A549 treated with DMSO at 1 μM for 4 hours (cell line): Measurements from ENCODE around the gene FGF8. TPM values are rescaled to one million over a fixed set of nuclear protein-coding genes. Genes with fewer than 3 reads are reported as not detected.

Source experiments
- total RNA-seq: library from RNA; stranded (reverse); fragments of 200-300 nt; extraction: Qiagen RNA extraction; gene quantifications from 5 replicates; pipeline ENCODE4 v1.2.3, GENCODE V29; 2022; ENCODE audit warnings: low read depth

FGF8 gene
- total RNA-seq, result 0.08 TPM in 1 of 5 replicates, not detected in the others

GRCh38 chr10:101775273-101776160 lies at the start of gene FGF8:
Gene FGF8 (minus strand): TSS chr10:101776114. CDS start chr10:101775900, 214 bp downstream.

GRCh38 chr10:101818119-101818871 lies 42.4 kb upstream of the FGF8 start, which contains the start of gene OGA:
Gene OGA (minus strand): TSS chr10:101818444. CDS start chr10:101818022, 422 bp downstream.

GRCh38 chr10:101782811-101783735 lies 7.2 kb upstream of the FGF8 start, which contains the start of gene NPM3:
Gene NPM3 (minus strand): TSS chr10:101783446. CDS start chr10:101783390, 56 bp downstream.

Other genes with a start within 250 kb of the FGF8 start
- gene POLL, start 187.9 kb downstream of the FGF8 start, total RNA-seq, result 13.4 to 16.4 TPM (median 15.0 TPM) in 5 replicates
- 31.8 to 46.4 TPM (median 33.8 TPM) in 5 replicates for gene DPCD, start 187.8 kb downstream of the FGF8 start, total RNA-seq
- 19.8 to 25.7 TPM (median 20.7 TPM) in 5 replicates for gene FBXW4, start 80.9 kb downstream of the FGF8 start, total RNA-seq
- gene NPM3, start 7.3 kb upstream of the FGF8 start, total RNA-seq, result 107 to 126 TPM (median 118 TPM) in 5 replicates
- gene OGA, start 42.3 kb upstream of the FGF8 start, total RNA-seq, result 65.6 to 77.3 TPM (median 66.6 TPM) in 5 replicates
- gene KCNIP2, start 67.7 kb upstream of the FGF8 start, total RNA-seq, result 0.69 to 1.2 TPM (median 0.89 TPM) in 5 replicates